Measurements from ENCODE around the gene MYO1E.
"Not testable (repeated sequence)": the region's sequence is repeated elsewhere in the genome, so short reads cannot be mapped to it uniquely, and the experiment has no call there.

MYO1E gene

DNA sequence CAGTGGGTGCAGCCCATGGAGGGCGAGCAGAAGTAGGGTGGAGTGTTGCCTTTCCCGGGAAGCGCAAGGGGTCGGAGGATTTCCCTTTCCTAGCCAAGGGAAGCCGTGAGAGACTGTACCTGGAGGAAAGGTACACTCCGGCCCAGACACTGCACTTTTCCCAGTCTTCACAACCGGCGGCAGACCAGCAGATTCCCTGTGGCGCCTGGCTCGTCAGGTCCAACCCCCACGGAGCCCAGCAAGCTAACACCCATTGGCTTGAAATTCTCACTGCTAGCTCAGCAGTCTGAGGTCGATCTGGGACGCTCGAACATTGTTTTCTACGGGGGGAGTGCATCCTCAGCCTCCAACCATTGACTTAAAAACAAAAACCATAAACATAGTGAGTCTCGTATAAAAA lies 241.2 kb downstream of the MYO1E start:
- DNase-seq (ENCODE audit: low spot score): no peak

DNA sequence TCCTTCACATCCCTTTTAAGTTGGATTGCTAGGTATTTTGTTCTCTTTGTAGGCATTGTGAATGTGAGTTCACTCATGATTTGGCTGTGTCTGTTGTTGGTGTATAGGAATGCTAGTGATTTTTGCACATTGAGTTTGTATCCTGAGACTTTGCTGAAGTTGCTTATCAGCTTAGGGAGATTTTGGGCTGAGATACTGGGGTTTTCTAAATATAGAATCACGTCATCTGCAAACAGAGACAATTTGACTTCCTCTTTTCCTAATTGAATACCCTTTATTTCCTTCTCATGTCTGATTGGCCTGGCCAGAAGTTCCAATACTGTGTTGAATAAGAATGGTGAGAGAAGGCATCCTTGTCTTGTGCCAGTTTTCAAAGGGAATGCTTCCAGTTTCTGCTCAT lies 245.4 kb downstream of the MYO1E start:
- not testable (repeated sequence) for DNase-seq (ENCODE audit: low spot score)

GRCh38 chr15:59125683-59126082 lies 247.0 kb downstream of the MYO1E start:
- DNase-seq (ENCODE audit: low spot score): not testable (repeated sequence)

DNA sequence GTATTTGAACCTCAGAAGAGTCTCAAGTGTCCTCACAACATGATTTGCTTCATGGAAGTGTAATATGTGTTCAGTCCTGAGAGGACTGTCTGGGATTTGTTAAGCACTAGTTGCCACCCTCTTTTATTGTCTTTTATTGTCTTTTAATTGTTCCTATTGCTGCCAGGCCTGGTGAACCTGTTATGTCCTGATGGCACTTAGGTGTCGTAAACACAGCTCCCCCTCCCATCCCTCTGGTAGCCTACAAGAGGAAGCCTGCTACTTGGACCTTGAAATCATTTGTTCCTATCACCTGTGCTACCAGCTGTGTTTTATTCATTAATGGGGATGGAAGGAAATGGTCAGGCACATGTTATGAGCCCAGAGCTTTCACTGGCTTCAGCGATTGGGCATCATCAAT lies 248.4 kb downstream of the MYO1E start:
- DNase-seq (ENCODE audit: low spot score): no peak

GRCh38 chr15:59120937-59121336 lies 251.7 kb downstream of the MYO1E start:
- DNase-seq (ENCODE audit: low spot score): no peak

GRCh38 chr15:59119625-59120024 lies 253.0 kb downstream of the MYO1E start:
- DNase-seq (ENCODE audit: low spot score): no peak

GRCh38 chr15:59116771-59117170 lies 255.9 kb downstream of the MYO1E start:
- no peak for DNase-seq (ENCODE audit: low spot score)

DNA sequence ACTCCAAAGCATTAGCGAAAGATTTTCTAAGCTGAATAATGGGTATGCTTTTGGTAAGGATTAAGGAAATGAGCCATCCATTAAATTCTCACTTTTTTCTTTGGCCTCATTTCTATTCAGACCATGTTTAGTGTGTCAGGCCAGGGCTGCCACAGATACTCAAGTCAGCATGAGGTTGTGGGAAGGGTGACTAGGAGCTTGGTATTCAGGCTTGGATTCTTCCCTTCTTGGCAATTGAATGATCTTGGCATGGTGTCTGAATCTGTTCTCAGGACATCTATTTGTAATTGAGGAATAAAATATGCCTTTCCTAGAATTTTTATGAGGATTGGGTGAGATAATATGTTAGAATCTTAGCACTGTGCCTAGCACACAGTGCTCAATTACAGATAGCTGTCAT lies 256.5 kb downstream of the MYO1E start:
- DNase-seq (ENCODE audit: low spot score): no peak

GRCh38 chr15:59115047-59115446 lies 257.6 kb downstream of the MYO1E start:
- DNase-seq (ENCODE audit: low spot score): no peak

- DNase-seq (ENCODE audit: low spot score): no peak
These were observed 261.4 kb downstream of the MYO1E start for GRCh38 chr15:59111251-59111650.

- peak; percentile 25 for DNase-seq (ENCODE audit: low spot score)
These were observed 266.8 kb downstream of the MYO1E start for GRCh38 chr15:59105854-59106253.

DNA sequence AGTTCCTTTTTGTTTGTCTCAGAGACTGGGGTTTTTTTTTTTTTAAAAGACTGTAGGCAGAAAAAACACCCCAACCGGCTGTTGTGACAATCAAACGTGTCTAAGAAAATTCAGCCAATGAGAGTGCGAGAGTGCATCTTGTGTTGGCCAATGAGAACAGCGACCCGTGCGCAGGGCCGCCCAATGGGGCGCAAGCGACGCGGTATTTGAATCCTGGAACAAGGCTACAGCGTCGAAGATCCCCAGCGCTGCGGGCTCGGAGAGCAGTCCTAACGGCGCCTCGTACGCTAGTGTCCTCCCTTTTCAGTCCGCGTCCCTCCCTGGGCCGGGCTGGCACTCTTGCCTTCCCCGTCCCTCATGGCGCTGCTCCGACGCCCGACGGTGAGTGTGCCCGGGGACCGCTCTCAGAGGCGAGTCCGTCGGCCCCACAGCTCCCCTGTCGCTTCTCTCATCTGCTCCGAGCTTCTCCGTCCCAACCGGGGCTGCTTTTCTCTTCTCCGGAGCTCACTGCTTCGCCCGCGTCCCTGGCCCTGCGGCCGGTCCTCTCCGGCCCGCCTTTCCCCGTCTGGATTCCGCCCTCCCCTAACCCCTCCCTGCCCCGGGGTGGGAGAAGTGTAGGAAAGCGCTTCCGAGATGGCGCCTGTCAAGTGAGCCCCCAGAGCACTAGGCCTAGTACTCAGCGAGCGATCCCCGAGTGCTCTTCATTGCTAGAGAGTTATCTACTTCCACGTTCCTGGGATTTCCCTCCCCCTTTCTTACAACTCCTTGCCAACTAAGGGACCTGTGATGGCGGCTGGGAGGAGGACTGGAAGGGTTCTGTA lies 267.5 kb downstream of the MYO1E start, which contains the start of gene CCNB2:
CCNB2 (plus strand) TSS at position 235 of the 821 bp plus-strand sequence; CDS start at position 358, 123 bp downstream.
- peak; percentile 94 for DNase-seq (ENCODE audit: low spot score)

DNA sequence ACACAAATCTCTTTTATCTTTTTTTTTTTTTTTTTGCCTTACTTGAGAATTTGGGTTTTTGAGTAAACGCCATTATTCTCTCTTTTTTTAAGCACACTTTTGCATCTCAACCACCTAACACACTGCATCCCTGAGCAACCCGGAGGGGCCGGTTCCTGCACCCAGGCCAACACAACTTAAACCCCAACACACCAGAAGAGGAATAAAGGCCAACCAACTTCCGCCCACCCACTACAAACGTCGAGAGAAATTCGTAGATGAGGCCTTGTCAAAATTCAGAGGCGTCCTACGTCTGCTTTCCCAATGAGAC lies 268.1 kb downstream of the MYO1E start:
- no peak for DNase-seq (ENCODE audit: low spot score)

DNA sequence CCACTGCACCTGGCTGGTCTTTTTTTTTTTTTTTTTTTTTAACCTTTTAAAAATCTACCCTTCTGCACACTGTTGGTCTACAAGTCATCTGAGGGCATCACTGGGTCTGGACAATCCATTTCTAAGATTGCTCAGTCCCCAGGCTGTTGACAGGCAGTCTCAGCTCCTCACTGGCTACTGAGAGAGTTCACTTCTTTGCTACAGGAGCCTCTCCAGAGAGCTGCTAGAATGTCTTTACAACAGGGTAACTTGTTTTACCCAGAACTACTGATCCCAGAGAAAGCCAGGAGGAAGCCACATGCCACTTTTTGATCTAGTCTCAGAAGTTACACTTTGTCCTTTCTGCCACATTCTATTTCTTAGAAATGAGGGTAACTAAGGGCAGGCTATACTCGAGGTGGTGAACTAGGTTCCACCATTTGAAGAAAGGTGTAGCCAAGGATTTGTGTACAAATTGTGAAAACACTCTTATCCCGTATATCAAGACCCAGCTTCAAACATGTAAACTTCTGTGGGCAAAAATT lies 273.4 kb downstream of the MYO1E start:
- DNase-seq (ENCODE audit: low spot score): no peak

- DNase-seq (ENCODE audit: low spot score): no peak
These were observed 276.2 kb downstream of the MYO1E start for GRCh38 chr15:59096429-59096828.

DNA sequence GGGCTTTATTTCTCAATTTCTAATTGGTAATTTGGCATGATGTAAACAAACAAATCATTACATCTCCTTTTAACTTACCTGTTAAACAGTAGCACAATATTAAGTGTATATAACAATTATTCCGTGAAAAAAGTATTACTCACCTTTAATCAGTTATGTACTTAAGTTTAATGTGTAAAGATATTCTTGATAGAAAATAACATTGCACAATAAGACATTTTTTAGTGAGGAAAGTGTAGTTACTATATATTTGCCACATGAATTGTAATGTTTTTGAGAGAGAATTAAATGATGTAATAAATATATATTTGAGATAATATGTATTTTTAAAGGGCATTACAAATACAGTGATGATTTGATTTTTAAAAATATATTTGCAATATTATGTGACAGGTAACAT lies 278.6 kb downstream of the MYO1E start:
- DNase-seq (ENCODE audit: low spot score): no peak

DNA sequence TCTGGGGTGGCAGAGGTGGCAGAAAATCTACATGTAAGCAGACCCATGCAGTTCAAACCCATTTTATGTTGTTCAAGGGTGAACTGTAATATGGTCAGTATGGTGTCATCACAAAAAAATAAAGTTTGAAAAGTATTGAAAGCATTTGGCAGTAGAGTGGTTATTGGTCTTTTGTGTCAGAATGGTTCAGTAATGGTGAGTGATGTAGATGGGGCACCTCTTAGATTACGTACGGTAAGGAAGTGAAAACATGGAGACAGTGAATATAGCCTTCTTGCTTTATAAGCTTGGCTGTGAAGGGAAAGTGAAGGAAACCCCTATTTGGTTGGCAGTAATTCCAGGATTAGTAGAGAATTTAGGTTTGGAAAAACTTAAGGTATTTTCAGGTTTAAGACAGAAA lies 284.9 kb downstream of the MYO1E start:
- DNase-seq (ENCODE audit: low spot score): no peak
